GM18861 (cell line): ENCODE results near the gene AKT3.
A peak's percentile ranks its signal among the peaks of the same experiment; 100 is the strongest.

ENCODE experiments used
- ATAC-seq: cut with Tn5 transposase; IDR thresholded peaks from one replicate; pipeline ENCODE4 v1.9.1; 2021; ENCODE audit not compliant: unreplicated experiment

AKT3 gene

DNA sequence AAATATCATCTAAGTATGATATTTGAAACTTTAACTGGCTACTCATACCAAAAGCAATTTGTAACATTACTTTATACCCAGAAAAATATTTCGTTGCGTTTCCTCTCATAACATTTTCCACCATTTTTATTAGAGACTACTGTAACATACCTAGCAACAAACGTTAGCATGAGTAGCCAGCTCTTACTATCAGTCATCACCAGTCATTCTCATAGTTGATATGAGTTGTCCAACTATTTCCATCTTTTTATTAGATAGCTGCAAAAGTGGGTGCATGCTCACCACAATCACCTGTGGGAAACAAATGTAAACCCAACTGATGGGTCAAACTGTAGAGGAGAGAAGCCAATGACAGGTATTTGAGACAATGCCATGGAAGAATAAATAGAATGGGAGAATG lies 114.6 kb downstream of the AKT3 start:
- no peak for ATAC-seq

DNA sequence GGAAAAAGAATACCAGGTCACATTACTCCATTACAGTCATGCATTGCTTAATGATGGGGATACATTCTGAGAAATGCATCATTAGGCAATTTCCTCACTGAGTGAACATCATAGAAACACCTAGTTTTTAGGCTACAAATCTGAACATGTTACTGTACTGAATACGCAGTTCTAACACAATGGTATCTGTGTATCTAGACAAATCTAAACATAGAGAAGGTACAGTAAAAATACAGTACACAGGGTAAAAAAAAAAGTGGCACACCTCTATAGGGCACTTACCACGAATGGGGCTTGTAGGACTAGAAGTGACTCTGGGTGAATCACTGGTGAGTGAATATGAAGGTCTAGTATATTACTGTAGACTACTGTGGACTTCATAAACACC lies 115.7 kb downstream of the AKT3 start:
- no peak for ATAC-seq

DNA sequence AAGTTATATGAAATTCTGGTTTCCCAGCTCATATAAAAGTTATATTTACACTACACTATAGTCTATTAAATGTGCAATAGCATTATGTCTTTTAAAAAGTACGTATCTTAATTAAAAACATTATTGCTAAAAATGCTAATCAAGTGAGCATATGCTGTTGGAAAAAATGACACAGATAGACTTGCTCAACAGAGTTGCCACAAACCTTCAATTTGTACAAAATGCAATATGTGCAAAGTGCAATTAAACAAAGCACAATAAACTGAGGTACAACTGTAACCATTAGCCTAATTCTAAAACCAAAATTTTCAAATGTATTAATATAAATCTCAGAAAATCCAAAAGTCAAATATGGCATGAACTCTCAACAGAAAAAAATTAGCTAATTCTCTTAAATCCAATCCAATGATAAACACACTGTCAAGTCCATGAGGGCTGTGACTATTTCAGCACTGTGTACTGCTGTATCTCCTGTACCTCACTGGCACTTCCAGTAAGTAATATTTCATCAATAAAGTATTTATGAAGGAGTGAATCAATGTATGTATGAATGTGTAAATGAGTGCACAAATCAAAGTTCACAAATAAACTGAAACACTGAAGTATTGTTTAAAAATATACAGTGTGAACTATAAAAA lies 116.3 kb downstream of the AKT3 start:
- ATAC-seq: no peak

DNA sequence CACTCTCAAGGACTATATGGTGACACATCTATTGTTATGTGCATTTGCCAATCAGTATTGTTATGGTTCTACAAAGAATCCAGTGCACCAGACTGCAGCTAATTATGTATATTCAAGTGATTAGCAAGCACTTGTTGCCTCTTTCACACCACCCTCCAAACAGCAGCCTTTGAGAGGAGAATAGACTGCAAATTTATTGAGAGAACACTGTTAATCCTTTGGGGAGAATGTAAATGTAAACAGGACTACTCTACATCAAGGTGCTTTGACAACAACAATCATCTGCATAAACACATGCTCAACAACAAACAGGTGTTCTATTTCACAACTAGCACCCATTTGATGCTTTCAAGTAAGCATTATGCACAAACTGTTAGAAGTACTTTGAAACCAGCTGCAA lies 117.4 kb downstream of the AKT3 start:
- no peak for ATAC-seq

DNA sequence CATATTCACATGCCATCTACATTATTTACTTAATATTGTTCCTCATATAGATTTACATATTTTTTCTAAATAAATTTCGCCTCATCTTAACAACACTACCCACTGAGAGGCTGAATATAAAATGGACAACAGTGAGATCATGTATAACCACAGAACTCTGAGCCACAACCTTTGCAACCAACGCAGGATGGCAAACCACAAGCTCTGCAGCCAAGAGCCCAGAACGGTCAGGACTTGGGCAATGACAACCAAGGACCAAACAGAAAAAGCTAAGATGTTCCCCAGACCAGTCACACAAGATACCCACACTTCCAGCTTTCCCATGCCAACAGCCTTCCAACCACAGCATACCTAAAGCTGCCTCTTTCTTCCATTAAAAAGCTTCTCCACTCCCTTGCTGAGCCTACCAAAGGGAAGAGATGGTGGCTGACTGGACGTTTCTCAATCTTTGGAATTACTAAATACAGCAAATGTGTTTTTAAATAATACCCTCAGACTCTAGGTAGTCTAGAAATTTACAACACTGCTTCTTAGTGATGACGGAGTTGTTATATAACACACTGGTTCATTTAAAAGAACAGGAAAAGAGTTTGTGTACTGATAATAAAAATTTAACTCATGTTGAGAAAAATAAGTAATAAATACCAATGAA lies 117.9 kb downstream of the AKT3 start:
- ATAC-seq: no peak

DNA sequence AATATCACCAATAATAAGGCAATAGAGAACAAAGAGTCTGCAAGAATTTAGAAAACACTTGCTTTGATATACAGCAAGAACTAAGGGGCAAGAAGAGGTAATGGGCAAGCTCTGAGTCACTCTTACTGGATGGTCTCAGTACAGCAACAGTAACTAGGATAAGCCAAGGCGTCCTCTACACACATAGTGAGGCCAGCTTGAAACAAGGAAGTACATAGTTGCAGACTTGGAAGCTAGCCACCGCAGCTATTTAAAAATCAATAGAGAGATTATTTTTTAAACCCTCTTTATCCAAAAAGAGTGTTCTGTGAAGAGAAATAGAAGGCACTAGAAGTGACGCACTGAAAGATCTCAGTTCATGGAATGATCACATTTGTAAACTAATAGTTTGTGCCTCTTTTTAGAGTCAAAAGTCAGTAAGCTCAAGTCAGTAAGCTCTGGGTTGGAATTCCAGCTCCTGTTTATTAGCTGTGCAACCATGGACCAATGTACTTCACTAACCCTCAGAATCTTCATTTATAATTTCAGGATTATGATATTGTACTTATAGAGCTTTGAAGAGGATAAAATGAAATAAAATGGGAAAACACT lies 118.6 kb downstream of the AKT3 start:
- no peak for ATAC-seq

DNA sequence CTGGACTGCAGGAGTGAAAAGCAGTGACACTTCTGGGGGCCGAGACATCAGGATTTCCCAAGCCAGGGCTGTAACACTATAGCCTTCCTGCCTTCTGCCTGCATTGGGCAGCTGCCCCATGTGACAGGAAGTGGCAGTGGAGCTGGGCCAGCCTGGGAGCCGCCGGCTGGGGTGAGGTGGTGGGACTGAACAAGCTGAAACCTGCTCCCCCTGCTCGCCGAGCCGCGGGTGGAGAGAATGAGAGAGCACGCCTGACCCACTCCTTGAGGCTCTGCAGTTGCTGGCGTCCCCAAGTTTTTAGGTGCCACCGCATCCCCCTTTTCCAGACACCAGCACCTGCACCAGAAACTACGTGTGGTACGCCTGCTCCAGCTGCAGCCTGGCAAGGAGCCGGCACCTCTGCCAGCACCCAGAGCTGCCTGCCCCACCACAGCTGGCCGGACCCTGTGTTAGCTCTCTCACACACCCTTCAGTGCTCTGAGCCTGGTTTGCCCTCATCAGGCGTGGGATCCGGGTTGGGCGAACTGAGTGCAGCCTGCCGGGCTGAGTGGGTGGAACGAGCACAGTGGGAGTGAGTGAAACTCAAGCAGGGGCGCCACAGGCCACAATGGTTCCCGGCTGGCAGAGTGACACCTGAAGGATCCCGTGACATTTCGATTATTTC lies 119.4 kb downstream of the AKT3 start:
- ATAC-seq: no peak

DNA sequence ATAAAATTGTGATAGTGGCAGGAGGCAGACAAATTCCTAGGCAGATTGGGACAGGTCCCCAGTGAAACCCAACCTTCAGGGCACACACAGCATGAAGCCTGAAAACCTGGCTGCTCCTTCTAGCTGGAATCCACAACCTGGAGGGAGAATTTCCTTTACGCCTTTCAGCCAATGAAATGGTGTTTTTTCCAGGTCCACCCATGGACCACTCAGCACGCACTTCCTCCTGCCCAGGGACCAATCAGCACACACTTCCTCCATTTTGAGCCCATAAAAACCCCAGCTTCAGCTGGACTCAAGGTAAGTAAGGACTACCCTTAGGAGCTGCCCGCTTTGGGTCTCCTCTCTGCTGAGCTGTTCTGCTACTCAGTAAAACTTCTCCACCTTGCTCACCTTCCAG lies 120.1 kb downstream of the AKT3 start:
- ATAC-seq: no peak

DNA sequence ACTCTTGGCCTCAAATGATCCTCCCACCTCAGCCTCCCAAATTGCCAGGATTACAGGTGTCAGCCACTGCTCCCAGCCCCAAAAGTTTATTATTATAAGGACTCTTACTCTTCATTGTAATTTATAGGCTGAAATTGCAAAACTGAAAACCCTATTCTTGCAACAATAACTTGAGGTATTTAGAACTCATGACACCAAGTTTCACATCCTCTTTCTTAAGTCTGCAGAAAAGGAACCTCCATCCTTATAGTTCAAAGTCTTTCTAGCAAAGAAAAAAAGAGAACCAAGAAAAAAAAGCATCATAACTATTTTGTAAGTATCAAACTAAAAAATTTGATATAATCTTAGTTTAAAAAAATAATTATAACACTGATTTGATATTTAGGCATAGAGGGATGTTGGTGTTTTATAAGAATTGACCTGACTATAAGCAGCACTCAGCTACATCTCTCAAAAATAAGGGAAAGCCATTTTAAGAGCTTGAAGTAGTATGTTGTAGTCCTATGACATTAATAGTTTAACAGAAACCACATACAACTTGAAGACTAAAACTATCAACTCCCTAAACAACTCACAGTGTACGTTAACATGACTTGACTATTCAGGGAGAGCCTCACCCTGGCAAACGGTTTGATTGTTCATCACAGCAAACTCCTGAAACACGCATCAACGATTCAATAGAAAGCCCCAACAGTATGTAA lies 122.4 kb downstream of the AKT3 start:
- peak; percentile 85 for ATAC-seq

DNA sequence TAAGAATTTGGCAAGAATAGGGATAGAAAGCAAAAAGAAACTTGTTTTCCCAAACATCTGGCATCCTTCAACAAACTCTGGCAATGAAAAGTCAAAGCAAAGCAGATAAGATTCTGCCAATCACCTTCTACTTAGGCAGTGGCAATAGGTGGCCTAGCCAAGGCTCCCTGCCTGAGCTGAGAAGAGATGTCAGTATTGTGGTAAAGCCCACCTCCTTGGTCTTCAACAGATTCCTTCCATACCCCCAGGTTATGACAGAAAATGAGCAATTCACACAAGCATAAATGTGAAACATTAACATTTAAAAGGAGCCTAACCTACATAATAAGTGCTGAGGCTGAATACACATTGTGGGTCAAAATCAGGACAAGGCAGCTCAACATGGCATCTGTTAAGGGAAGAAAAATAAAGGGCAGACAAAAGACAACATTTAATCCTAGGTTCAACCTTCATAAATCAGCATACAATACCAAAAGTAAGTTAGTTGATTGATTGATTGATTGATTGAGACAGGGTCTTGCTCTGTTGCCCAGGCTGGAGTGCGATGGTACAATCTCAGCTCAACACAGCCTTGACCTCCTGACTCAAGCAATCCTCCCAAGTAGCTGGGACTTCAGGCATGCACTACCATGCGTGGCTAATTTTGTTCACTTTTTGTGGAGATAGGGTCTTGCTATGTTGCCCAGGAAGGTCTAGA lies 123.1 kb downstream of the AKT3 start:
- ATAC-seq: no peak

DNA sequence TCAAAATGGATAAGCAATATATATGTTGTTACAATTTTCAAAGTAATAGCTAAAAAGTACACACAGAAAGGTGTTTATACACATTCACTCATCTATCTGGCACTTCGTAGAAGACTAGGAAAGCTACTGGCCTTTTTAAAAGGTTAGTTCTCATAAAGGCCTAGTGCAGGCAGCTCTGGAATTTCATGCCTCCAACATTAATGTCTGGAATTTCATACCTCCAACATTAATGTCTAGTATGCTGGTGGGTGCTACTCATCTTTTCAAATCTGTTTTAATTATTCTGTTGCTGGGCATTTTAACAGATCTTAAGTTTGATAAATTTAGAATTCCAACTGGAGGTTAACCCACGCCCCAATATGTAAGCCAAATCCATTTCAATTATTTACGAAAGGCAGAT lies 124.2 kb downstream of the AKT3 start:
- ATAC-seq: no peak

DNA sequence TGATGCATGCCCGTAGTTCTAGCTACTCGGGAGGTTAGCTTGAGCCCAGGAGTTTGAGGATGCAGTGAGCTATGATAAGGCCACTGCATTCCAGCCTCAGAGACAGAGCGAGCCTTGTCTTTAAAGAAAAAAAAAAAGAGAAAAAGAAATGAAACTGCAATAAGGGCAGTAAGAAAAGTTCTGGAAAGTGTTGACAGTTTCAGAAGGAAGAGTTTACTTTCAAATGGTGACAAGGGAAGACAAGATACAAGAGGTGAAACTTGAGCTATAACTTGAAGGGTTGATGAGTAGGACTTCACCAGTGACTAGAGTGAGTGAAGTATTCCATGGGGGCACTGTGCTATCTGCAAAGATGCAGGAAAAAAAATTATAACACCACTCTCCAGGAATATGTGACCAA lies 125.0 kb downstream of the AKT3 start:
- no peak for ATAC-seq

DNA sequence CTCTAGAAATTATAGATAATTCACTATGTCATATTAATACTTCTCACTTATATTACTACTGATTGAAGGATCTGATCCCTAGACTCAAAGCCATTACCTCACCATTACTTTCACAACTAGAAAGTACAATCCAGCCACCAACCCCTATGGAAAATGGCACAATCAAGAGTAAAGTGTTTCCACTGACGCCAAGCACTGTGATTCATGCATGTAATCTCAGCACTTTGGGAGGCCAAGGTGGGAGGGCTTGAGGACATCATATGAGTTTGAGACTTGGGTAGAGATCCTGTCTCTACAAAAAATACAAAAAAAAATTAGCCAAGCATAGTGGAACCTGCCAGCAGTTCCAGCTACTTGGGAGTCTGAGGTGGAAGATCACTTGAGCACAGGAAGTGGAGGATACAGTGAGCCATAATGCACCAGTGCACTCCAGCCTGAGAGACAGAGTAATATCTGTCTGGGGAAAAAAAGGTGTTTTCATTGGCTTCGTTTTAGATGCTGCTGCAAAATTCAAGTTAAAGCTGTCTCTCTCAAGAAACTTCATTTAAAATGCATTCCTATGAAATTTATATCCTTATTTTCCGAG lies 126.5 kb downstream of the AKT3 start:
- ATAC-seq: no peak

DNA sequence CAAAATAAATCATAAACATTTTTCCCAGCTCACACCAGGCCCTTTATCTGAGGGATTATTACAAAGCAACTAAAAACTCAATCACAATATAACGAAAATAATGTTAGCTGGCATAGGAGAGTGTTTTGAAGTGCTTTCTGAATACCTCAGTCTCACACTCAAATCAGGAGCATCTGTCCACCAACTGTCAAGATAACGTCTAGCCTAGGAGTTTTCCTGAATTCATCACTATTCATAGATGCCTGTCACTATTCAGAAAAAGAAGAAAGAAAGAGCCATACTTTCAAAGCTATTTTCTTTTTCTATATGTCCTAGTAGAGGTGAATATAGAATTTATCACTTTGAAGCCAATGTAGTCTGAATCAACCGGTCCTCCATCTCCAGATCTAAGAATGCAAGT lies 127.0 kb downstream of the AKT3 start:
- no peak for ATAC-seq

DNA sequence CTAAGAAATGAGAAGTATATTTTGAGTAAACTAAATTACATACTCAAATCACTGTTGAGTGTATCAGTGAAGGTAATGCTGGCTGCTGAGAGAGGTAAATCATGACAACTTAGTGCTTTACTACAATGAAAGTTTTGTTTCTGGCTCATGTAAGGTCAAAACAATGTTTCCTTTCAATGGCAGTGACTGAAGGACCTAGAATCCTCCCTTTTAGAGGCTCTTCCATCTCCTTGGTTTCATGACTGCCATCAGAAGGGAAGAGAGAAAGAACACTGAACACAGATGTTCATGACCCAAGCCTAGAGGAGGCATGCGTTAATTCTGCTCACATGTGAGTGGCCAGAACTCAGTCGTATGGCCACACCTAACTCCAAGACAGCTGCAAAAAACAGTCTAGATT lies 130.6 kb downstream of the AKT3 start:
- no peak for ATAC-seq

DNA sequence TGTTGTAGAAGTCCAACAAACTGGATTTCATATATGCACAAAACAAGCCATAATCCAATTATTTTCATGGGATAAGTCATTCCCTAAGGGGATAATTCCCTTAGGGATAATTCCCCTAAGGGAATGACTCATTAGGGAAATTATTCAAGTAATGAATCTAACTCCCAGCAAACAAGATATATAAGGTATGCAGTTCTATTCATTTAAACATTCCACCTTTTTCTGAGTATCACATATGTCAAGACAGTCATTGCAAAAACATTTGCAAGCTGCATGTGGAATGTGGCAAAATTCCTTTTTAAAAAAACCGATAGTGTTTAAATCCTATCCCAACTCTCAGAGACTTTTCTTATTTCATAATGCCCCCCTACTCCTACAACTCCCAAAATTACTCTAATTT lies 131.2 kb downstream of the AKT3 start:
- ATAC-seq: no peak

DNA sequence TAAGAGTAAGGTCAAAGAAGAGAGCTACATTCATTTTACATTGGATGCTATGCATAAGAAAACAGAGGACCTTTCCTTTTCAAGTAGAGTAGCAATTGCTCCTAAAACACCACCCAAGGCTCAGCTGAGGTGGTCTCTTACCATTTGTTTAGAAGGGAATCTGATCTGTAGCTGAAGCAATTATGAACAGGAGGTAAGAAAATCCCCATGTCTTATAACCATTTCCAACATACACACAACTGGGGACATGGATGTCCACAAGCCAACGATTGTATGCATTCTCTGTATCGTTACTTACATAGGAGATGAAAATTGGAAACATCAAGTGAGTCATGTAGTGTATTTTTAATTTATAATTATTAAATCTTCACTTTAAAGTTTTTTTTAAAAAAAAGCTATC lies 132.0 kb downstream of the AKT3 start:
- ATAC-seq: no peak

DNA sequence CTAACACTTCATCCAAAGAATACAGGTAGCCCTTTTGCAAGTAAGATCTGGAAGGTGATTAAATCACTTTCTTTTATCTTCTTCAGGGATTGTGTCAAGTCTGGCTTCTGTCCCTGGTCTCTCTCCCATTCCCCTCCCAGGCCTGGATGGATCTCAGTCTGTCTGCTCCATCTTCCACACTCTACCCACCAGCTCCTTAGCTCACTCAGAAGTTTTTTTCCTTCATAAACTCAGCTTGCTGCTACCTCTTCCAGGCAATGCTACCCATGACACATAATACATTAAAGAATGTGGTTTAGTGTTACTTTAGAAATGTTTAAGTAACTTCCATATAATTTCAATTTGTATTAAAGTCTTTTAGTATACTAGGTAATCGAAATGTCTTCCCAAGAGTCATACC lies 133.1 kb downstream of the AKT3 start:
- no peak for ATAC-seq

DNA sequence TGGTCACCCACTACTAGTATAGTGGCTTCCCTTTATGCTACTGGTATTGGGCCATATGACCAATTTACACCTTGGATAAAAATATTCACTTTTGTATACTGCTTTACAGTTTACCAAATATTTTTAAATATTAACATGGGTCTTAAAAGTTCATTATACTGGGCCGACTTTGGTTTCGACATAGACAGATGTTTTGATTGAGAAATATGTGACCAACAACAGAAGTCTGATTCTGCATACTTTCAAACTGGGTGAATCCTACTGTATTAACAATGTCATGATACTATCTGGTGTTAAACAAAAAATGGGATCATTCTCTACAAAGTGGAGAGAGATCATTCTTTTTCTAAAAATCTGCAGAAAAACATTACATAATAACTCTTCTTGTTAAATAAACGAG lies 134.8 kb downstream of the AKT3 start:
- no peak for ATAC-seq

DNA sequence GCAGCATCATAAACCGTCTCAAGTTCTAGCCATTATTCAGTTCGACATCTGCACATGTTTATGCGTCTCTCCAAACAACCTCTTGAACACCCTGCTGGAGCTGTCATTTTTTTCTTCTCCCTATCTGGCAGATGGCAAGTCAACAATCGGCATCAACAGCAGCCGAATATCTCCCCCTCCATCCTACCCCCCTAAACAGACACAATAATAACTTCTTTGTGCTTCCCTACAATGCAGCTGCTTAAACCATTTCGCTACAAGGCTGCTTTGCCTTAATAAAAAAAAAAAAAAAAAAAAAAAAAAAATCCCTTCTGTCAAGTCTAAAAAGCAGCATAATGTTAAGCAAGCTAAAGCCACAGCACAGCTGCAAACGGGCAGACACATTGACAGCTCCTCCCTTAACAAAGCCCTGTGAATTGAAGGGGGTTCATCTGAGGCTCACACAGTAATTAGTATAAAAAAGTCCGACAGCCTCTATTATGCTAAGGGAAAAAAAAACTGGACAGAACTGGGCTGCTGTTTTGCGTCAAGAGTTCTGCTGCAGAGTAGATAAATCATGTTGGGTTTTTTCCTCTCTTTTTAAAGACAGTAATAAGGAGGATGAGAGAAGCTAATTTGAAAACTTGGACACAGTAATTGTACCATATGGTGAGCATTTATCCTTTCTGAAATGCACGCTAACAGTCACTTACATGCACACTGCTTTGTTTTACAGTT lies 136.4 kb downstream of the AKT3 start:
- no peak for ATAC-seq
